Caco-2 (cell line): ENCODE data around the gene ANO3. TPM values are rescaled to one million over a fixed set of nuclear protein-coding genes. Genes with fewer than 3 reads are reported as not detected.
A peak's percentile ranks its signal among the peaks of the same experiment; 100 is the strongest.
"Not testable (repeated sequence)": the region's sequence is repeated elsewhere in the genome, so short reads cannot be mapped to it uniquely, and the experiment has no call there.

Experiments
- BruUV-seq: library from RNA; stranded (reverse); fragments of 400-500 nt; replicated peaks from 2 replicates; lab custom pipeline; 2021; lab: Mats Ljungman, UMichigan
- CTCF ChIA-PET: fragments of 300-600 bp; sonication (Branson Sonifier 250); formaldehyde crosslinking; loops from one replicate; lab custom pipeline; 2022; ENCODE audit warnings: antibody characterized with exemption; lab: Charles Lee
- POLR2A ChIA-PET: fragments of 300-600 bp; sonication (Branson Sonifier 250); formaldehyde crosslinking; loops from one replicate; lab custom pipeline; 2022; ENCODE audit warnings: antibody characterized with exemption; lab: Charles Lee
- DNase-seq, 2 experiments: peaks; one replicate each; pipeline versions ENCODE4 v3.0.0 to v3.0.0-alpha.2; 2020 to 2022
- H3K27me3 ChIP-seq: replicated peaks from 2 replicates; pipeline ENCODE4 v1.6.0; 2011; ENCODE audit warnings: low read length; ENCODE audit not compliant: control insufficient read depth, insufficient read depth
- H3K36me3 ChIP-seq: 2 replicates; pipeline ENCODE4 v1.5.1; 2011; ENCODE audit warnings: low read length; ENCODE audit not compliant: control insufficient read depth, insufficient read depth
- H3K4me1 ChIP-seq: fragments of 250-450 bp; sonication (Bioruptor Pico); 2 replicates; pipeline ENCODE4 v1.5.1; 2020; ENCODE audit warnings: mild to moderate bottlenecking
- H3K4me3 ChIP-seq: 2 replicates; pipeline ENCODE4 v1.5.1; 2011; ENCODE audit warnings: low read depth, mild to moderate bottlenecking, control low read depth, low read length
- H3K9me3 ChIP-seq: fragments of 250-450 bp; sonication (Bioruptor Pico); 2 replicates; pipeline ENCODE4 v1.5.1; 2020; ENCODE audit warnings: mild to moderate bottlenecking, moderate library complexity
- H3K27ac Mint-ChIP-seq: one replicate; pipeline ENCODE4 v1.8.0; 2022; ENCODE audit warnings: mixed read lengths; ENCODE audit not compliant: unreplicated experiment
- H3K27me3 Mint-ChIP-seq: one replicate; pipeline ENCODE4 v1.8.0; 2022; ENCODE audit warnings: mixed read lengths; ENCODE audit not compliant: insufficient read depth, unreplicated experiment
- H3K36me3 Mint-ChIP-seq: one replicate; pipeline ENCODE4 v1.8.0; 2022; ENCODE audit warnings: mild to moderate bottlenecking, mixed read lengths; ENCODE audit not compliant: insufficient read depth, unreplicated experiment
- H3K4me1 Mint-ChIP-seq: one replicate; pipeline ENCODE4 v1.8.0; 2022; ENCODE audit warnings: low read depth, mixed read lengths; ENCODE audit not compliant: unreplicated experiment
- H3K4me3 Mint-ChIP-seq: one replicate; pipeline ENCODE4 v1.8.0; 2022; ENCODE audit warnings: mild to moderate bottlenecking, moderate library complexity, mixed read lengths; ENCODE audit not compliant: unreplicated experiment
- H3K9me3 Mint-ChIP-seq: one replicate; pipeline ENCODE4 v1.8.0; 2022; ENCODE audit warnings: mixed read lengths; ENCODE audit not compliant: unreplicated experiment
- intact Hi-C: fragments of 100-400 bp; cut with micrococcal nuclease; formaldehyde crosslinking; loops from one replicate; pipeline ENCODE4 v1.10.0; 2022; ENCODE audit not compliant: unreplicated experiment
- total RNA-seq: library from RNA; stranded (reverse); gene quantifications from 2 replicates; pipeline ENCODE4 v1.2.3, GENCODE V29; 2022
- TF ChIP-seq, protein P1 (sequence below), 2 experiments: fragments of 200-600 bp in 1 of 2; IDR thresholded peaks; 1 replicate in 1 of 2; 2 replicates in 1 of 2; pipeline versions ENCODE4 v1.5.1 to v1.8.0; 2011 to 2022; ENCODE audit warnings: antibody characterized with exemption in 1 of 2, control low read depth in 1 of 2, inconsistent platforms in 1 of 2, low read depth in 1 of 2, low read length in 1 of 2, mild to moderate bottlenecking in 1 of 2, moderate library complexity in 1 of 2; ENCODE audit not compliant: insufficient read depth in 1 of 2, severe bottlenecking in 1 of 2, unreplicated experiment in 1 of 2

Gene ANO3
- total RNA-seq, 1 experiment from 2014 or later = not detected

DNA sequence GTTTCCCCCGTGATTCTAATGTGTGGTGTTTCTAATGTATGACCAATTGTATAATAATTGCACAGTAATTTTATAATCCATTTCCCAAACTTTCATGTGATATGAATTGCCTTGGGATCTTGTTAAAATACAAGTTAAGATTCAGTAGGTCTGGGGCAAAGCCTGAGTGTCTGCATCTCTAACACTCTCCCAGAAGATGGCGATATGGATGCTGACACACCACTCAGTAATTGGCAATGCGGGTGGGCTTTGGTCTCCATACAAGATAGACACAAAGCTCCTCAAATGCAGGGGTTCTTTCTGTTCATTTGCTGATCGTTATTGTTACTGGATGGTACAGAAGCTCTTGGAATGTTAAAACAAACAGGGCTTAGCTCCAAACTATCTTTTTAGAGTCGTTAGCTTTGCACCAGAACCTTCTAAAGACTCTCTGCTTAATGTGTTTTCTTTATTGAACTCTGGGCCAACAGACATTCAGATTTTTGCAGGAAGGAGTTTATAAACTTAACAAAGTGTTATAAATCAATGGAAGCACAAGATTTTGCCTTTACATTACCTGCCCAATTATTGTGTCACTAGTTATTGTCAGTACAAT, 45.4 kb upstream of the ANO3 start:
- H3K36me3 ChIP-seq = no peaks in the 10 kb centered on the region
- H3K4me1 Mint-ChIP-seq = no peaks in the 10 kb centered on the region
- no peak overlapping the region for H3K4me3 ChIP-seq
- H3K27ac Mint-ChIP-seq = no peak overlapping the region
- DNase-seq = peak in 1 of 2 experiments; percentile 21
- H3K36me3 Mint-ChIP-seq = no peaks in the 10 kb centered on the region
- no peaks in the 10 kb centered on the region for H3K27me3 ChIP-seq
- peaks cover 6% of the 10 kb centered on the region for H3K27me3 Mint-ChIP-seq
- BruUV-seq = no TSS peak
- H3K9me3 ChIP-seq = no peaks in the 10 kb centered on the region
- no peak overlapping the region for H3K4me3 Mint-ChIP-seq
- no peaks in the 10 kb centered on the region for H3K9me3 Mint-ChIP-seq
- CTCF ChIA-PET = no interaction called here
- POLR2A ChIA-PET = no interaction called here
- intact Hi-C loops = loop anchor here (5.0 kb wide), 1 partner anchor 871 kb away; no protein-coding TSS in a partner anchor
- TF ChIP-seq, protein P1, sequence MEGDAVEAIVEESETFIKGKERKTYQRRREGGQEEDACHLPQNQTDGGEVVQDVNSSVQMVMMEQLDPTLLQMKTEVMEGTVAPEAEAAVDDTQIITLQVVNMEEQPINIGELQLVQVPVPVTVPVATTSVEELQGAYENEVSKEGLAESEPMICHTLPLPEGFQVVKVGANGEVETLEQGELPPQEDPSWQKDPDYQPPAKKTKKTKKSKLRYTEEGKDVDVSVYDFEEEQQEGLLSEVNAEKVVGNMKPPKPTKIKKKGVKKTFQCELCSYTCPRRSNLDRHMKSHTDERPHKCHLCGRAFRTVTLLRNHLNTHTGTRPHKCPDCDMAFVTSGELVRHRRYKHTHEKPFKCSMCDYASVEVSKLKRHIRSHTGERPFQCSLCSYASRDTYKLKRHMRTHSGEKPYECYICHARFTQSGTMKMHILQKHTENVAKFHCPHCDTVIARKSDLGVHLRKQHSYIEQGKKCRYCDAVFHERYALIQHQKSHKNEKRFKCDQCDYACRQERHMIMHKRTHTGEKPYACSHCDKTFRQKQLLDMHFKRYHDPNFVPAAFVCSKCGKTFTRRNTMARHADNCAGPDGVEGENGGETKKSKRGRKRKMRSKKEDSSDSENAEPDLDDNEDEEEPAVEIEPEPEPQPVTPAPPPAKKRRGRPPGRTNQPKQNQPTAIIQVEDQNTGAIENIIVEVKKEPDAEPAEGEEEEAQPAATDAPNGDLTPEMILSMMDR (IDR thresholded peaks at IDR 0.05; ENCODE audit: insufficient read depth in 1 of 2, low read depth in 1 of 2, low read length in 1 of 2, severe bottlenecking in 1 of 2, unreplicated experiment in 1 of 2) = peak; percentile 41 to 53
- no peaks in the 10 kb centered on the region for H3K4me1 ChIP-seq

DNA sequence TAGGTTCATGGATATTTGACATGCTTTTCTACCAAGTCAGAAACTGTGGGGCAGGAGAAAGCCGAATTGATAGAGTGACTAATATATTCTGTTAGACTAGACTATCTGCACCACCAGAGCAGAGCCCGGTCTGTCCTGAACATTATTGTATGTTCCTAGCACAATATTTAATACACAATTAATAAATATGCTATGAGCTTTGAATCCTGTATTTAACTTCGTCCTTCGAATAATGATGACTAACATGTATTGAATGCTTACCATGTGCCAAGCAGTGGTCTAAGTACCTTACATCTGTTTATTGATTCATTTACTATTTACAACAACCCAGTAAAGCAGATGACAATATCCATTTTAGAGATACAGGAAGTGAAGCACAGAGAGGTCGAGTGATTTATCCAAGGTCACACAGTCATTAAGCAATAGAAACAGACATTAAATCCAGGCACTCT, 44.8 kb upstream of the ANO3 start:
- CTCF ChIA-PET = no interaction called here
- Mint-ChIP-seq H3K4me1 (no peaks in the 10 kb centered on the region), H3K36me3 (no peaks in the 10 kb centered on the region), H3K27me3 (peaks cover 8% of the 10 kb centered on the region), H3K27ac (no peak overlapping the region), H3K4me3 (no peak overlapping the region), H3K9me3 (no peaks in the 10 kb centered on the region)
- H3K36me3 ChIP-seq = no peaks in the 10 kb centered on the region
- H3K27me3 ChIP-seq = no peaks in the 10 kb centered on the region
- no peak overlapping the region for H3K4me3 ChIP-seq
- TF ChIP-seq, protein P1 (IDR thresholded peaks at IDR 0.05; ENCODE audit: insufficient read depth in 1 of 2, low read depth in 1 of 2, low read length in 1 of 2, severe bottlenecking in 1 of 2, unreplicated experiment in 1 of 2) = no peak
- DNase-seq = no peak
- BruUV-seq = no TSS peak
- H3K4me1 ChIP-seq = no peaks in the 10 kb centered on the region
- H3K9me3 ChIP-seq = no peaks in the 10 kb centered on the region
- intact Hi-C loops = loop anchor here (5.0 kb wide), 1 partner anchor 870 kb away; no protein-coding TSS in a partner anchor
- POLR2A ChIA-PET = no interaction called here

DNA sequence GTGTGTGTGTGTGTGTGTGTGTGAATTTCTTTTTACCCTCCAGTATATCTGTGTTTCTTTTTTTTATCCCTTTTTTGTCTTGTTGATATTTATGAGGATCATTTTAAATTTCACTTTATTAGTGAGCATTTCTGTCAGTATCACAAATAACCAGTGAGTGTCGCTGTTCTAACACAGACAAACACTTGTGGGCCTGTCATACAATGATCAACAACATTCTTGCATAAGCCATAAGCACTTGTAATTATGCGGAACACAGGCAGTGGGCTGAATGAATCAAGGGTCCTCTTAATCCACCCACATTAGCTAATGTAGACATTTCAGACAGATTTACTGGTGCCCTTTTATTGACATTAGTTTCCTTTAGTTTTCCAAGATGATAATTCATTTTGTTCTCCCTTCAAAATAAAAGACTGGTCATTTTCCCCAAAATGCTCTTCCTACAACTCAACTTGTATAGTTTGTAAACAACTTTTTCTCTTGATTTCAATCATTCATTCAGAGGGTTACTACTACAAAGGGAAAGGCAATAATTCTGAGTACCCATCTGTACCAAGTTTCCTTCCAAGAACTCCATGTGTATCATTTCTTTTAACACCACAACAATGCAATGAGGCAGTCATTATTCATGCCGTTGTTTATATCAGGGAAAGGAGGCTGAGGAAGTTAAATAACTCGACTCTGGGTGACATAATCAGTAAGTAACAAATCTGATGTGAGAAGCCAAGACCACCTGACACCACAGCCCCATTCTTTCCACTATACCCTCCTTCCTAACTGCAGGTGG, 34.5 kb upstream of the ANO3 start:
- no peaks in the 10 kb centered on the region for H3K36me3 Mint-ChIP-seq
- BruUV-seq = no TSS peak
- H3K4me3 Mint-ChIP-seq = no peak overlapping the region
- no peaks in the 10 kb centered on the region for H3K27me3 ChIP-seq
- no peaks in the 10 kb centered on the region for H3K4me1 ChIP-seq
- no peaks in the 10 kb centered on the region for H3K36me3 ChIP-seq
- H3K4me3 ChIP-seq = no peak overlapping the region
- peak in 1 of 2 experiments; percentile 36 for DNase-seq
- CTCF ChIA-PET = interaction anchor here (2.0 kb wide), 1 partner anchor 13 kb away, joined by 7 read pairs; no protein-coding TSS in a partner anchor
- peaks cover 2% of the 10 kb centered on the region for H3K27me3 Mint-ChIP-seq
- POLR2A ChIA-PET = no interaction called here
- no peaks in the 10 kb centered on the region for H3K9me3 Mint-ChIP-seq
- H3K4me1 Mint-ChIP-seq = no peaks in the 10 kb centered on the region
- no peak overlapping the region for H3K27ac Mint-ChIP-seq
- intact Hi-C loops = loop anchor here (1.0 kb wide), 2 partner anchors 254 to 352 kb away; no protein-coding TSS in a partner anchor
- H3K9me3 ChIP-seq = no peaks in the 10 kb centered on the region
- TF ChIP-seq, protein P1 (IDR thresholded peaks at IDR 0.05; ENCODE audit: insufficient read depth in 1 of 2, low read depth in 1 of 2, low read length in 1 of 2, severe bottlenecking in 1 of 2, unreplicated experiment in 1 of 2) = peak; percentile 36 to 62

DNA sequence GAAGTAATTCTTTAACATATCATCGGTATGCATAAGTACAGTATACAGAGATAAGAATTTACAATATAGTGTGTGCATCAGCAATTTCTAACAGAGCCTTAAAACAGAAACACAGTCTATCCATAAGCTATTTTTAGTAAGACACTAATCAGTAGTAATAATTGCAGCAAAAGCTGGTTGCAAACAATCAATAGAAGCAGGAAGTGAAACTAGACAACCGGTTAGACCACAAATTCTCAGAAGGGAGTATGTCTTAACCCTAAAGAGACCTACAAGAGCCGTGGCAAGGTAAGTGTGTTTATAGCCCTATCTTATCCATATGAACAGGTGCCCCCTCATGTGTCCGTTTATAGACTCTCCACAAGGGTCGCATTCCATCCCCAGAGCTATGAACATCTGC, 15.6 kb upstream of the ANO3 start:
- H3K4me1 Mint-ChIP-seq, H3K4me3 ChIP-seq, H3K9me3 Mint-ChIP-seq, H3K36me3 Mint-ChIP-seq, POLR2A ChIA-PET, intact Hi-C loops, H3K27me3 ChIP-seq, DNase-seq, H3K4me3 Mint-ChIP-seq, H3K27ac Mint-ChIP-seq, H3K36me3 ChIP-seq, H3K9me3 ChIP-seq, H3K4me1 ChIP-seq, CTCF ChIA-PET, BruUV-seq, H3K27me3 Mint-ChIP-seq: not testable (repeated sequence)
